SU-DHL-6 (cell line): ENCODE measurements around the gene PRPF8.

ENCODE experiments used
- H2AFZ ChIP-seq: fragments of 200-600 bp; sonication (generic); 2 replicates; pipeline ENCODE4 v1.6.1; 2014; ENCODE audit warnings: low read depth, mild to moderate bottlenecking, moderate library complexity, mixed read lengths, antibody characterized with exemption, low read length; ENCODE audit not compliant: severe bottlenecking
- H3F3A ChIP-seq: fragments of 200-600 bp; shearing (Covaris generic); 2 replicates; pipeline ENCODE4 v1.6.0; 2016; ENCODE audit warnings: antibody characterized with exemption, mild to moderate bottlenecking; ENCODE audit not compliant: insufficient read depth
- H3K27ac ChIP-seq: fragments of 200-600 bp; sonication (generic); 2 replicates; pipeline ENCODE4 v1.5.1; 2016; ENCODE audit warnings: low read depth, mild to moderate bottlenecking, low read length, moderate library complexity, mixed read lengths
- H3K27me3 ChIP-seq: fragments of 200-600 bp; sonication (generic), shearing (Covaris generic); 2 replicates; pipeline ENCODE4 v1.6.0; 2014; ENCODE audit warnings: mild to moderate bottlenecking, low read length
- H3K36me3 ChIP-seq: fragments of 200-600 bp; sonication (generic); 2 replicates; pipeline ENCODE4 v1.6.1; 2014; ENCODE audit warnings: mild to moderate bottlenecking, low read length, mixed read lengths
- H3K4me2 ChIP-seq: fragments of 300-600, 200-600 bp; shearing (Covaris generic), sonication (generic); 2 replicates; pipeline ENCODE4 v1.6.0; 2014; ENCODE audit warnings: low read length, low read depth, mild to moderate bottlenecking; ENCODE audit not compliant: poor library complexity, severe bottlenecking
- H3K4me3 ChIP-seq: fragments of 200-600 bp; sonication (generic); 2 replicates; pipeline ENCODE4 v1.5.1; 2014; ENCODE audit warnings: antibody characterized with exemption, low read length, mild to moderate bottlenecking, mixed read lengths; ENCODE audit not compliant: insufficient read depth, poor library complexity, severe bottlenecking
- H3K79me2 ChIP-seq: fragments of 200-600 bp; sonication (generic); 2 replicates; pipeline ENCODE4 v1.6.1; 2014; ENCODE audit warnings: mild to moderate bottlenecking, low read length, moderate library complexity; ENCODE audit not compliant: insufficient read depth
- H3K9ac ChIP-seq: fragments of 200-600 bp; sonication (generic); 2 replicates; pipeline ENCODE4 v1.7.0; 2014; ENCODE audit warnings: mild to moderate bottlenecking, low read length
- H3K9me2 ChIP-seq: fragments of 200-600 bp; sonication (generic); replicated peaks from 2 replicates; pipeline ENCODE4 v1.6.1; 2014; ENCODE audit warnings: low read length; ENCODE audit not compliant: insufficient read depth
- H3K9me3 ChIP-seq: fragments of 200-600 bp; sonication (generic); 2 replicates; pipeline ENCODE4 v1.6.1; 2014; ENCODE audit warnings: low read length, mixed read lengths; ENCODE audit not compliant: insufficient read depth
- H4K20me1 ChIP-seq: fragments of 200-600 bp; sonication (generic); 2 replicates; pipeline ENCODE4 v1.6.1; 2014; ENCODE audit warnings: low read depth, mild to moderate bottlenecking, antibody characterized with exemption, low read length, moderate library complexity, mixed read lengths
- CTCF ChIP-seq: fragments of 200-600 bp; sonication (generic); IDR thresholded peaks from one replicate; pipeline ENCODE4 v1.5.1; 2017; ENCODE audit warnings: antibody characterized with exemption, mild to moderate bottlenecking, low read length, moderate library complexity; ENCODE audit not compliant: insufficient read depth, poor library complexity, severe bottlenecking
- EZH2phosphoT487 ChIP-seq: fragments of 200-600 bp; sonication (generic), shearing (Covaris generic); conservative IDR thresholded peaks from 2 replicates; pipeline ENCODE4 v1.6.1; 2018; ENCODE audit warnings: mild to moderate bottlenecking, antibody characterized with exemption, low read length, moderate library complexity, mixed read lengths

PRPF8 gene

DNA sequence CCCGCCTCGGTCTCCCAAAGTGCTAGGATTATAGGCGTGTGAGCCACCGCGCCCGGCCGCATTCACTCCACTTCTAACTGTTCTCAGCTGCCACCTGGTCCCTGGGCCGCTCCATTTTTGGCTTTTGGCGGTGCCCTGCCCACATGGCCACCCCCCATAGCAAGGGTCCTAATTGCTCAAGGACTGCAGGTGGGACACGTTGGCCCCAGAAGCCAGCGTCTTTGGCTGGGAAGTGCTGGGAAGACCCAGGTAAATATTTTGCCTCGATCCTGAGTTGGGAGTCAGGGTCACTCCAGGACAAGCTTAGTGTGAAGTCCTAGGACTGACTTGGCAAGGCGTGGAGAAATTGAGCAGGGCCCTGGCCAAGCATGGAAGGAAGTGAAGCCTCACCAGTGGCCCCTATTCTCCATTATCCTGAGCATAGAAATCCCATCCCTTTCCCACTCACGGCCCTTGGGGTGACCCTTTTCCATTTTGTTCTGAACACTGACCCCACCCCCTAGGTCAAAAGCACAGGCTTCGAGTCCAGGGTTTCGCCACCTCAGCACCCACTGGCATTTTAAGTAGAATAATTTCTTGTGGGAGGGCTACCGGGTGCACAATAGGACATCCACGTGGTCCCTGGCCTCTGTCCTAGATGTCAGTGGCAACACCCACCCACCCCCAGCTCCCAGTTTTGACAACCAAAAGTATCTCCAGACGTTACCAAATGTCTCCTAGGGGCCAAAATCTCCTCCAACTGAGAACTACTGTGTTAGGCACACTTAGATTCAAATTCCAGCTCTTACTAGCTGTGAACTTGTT is 33.9 kb upstream of the PRPF8 start:
- TF ChIP-seq CTCF (no peak), EZH2phosphoT487 (no peak)
- Histone ChIP-seq H3F3A (peaks cover 16% of the 10 kb centered on the region; the same call in 1 of the 2 replicates), H3K27ac (no peak overlapping the region), H3K4me3 (no peak overlapping the region), H4K20me1 (no peaks in the 10 kb centered on the region), H2AFZ (no peak overlapping the region), H3K9ac (no peak overlapping the region), H3K9me3 (no peaks in the 10 kb centered on the region), H3K27me3 (no peaks in the 10 kb centered on the region), H3K4me2 (no peak overlapping the region), H3K9me2 (no peaks in the 10 kb centered on the region), H3K36me3 (no peaks in the 10 kb centered on the region), H3K79me2 (no peaks in the 10 kb centered on the region)

DNA sequence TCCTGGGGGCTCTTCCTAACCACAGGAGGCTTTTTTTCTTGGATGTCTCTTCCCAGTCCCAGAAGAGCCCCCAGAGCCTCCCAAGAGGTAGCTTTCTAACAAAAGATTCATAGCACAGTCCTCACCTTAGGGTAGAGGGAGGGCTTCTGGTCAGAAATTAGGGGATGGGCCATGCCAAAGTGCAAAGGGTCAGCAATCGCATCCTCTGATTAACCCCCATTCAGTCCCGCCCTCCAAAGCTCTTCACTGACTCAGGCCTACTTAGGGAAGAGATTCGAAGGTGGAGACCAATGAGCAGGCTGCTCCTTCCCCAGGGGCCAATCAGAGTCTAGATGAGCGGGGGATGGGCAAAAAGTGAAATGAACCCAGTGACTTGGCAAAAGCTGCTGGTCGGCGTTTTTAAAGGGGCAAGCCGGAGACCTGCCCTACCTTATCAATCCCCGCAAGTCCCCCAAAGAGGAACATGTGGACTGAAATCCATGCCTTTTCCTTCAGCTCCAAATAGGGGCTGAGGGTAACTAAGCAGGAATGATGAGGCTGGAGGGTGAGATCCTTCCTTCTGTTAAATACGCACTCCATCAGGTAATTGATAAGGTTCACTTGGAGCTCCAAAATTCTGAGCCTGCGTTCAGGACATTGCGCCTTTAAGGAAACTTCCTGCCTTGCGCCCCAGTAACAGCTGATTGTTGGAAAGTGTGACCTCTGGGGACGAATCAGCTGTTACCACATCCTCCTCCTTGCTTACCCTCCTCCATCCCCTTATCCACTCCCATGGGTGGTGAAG is 32.4 kb upstream of the PRPF8 start:
- Histone ChIP-seq H2AFZ (peak overlapping the region; percentile 36), H4K20me1 (no peaks in the 10 kb centered on the region), H3K4me2 (peak overlapping the region; percentile 67), H3K27me3 (no peaks in the 10 kb centered on the region), H3K4me3 (peak overlapping the region; percentile 69), H3K36me3 (no peaks in the 10 kb centered on the region), H3K27ac (peak overlapping the region; percentile 85), H3K9me3 (no peaks in the 10 kb centered on the region), H3K9me2 (no peaks in the 10 kb centered on the region), H3K79me2 (no peaks in the 10 kb centered on the region), H3F3A (0 out of 2 replicates have a peak, but pooled peaks cover 10% of the 10 kb centered on the region), H3K9ac (peak overlapping the region; percentile 78)
- TF ChIP-seq CTCF = no peak
- no peak for TF ChIP-seq EZH2phosphoT487

DNA sequence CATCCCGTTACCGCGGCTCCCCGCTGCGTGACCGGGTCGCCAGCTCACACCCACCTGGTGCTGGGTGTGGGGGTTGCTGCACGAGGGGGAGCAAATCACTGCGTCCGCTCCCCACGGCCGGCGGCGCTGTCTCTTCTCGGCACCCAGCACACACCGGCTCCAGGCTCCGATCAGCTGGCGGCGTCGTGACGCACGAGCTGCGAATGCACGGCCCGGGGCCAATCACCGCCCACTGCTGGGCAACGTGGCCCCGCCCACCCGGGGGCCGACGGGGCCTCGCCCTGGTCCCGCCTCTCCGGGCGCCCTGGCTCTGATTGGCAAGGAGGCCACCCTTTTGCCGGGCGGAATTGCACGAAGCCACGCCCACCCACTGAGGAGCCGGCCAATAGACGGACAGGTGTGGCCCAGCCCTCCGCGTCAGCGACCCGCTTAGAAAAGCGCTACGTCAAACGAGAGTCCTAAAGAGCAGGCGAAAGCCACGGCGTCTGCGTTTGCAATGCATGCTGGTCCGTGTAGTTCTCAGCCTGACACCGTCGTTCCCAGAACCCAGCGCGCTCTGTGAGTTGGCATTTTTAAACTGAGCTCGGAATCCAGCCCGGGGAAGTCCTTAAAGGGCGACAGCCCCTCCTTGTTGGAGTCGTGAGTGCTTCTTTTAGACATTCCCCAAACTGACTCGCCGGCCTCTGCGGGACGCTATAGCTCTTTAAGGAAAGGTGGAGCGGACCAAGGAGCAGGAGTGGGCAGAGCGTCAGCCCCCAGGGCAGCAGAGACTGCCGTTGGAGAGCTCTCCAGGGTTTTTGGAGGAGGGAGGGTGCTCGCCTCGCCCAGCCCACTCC is 31.6 kb upstream of the PRPF8 start:
- H2AFZ ChIP-seq = peak overlapping the region; percentile 81
- H3K27me3 ChIP-seq = no peaks in the 10 kb centered on the region
- H3K4me2 ChIP-seq = peak overlapping the region; percentile 67
- H3K27ac ChIP-seq = peak overlapping the region; percentile 85
- H3K36me3 ChIP-seq = no peaks in the 10 kb centered on the region
- H3K9me2 ChIP-seq = no peaks in the 10 kb centered on the region
- H3K79me2 ChIP-seq = no peaks in the 10 kb centered on the region
- H3F3A ChIP-seq = peaks cover 11% of the 10 kb centered on the region; the same call in 1 of the 2 replicates
- peak overlapping the region; percentile 78 for H3K9ac ChIP-seq
- H3K4me3 ChIP-seq = peak overlapping the region; percentile 85
- no peaks in the 10 kb centered on the region for H3K9me3 ChIP-seq
- TF ChIP-seq CTCF (no peak), EZH2phosphoT487 (no peak)
- H4K20me1 ChIP-seq = no peaks in the 10 kb centered on the region
